ENCODE measurements around the gene EXOSC7.

DNA sequence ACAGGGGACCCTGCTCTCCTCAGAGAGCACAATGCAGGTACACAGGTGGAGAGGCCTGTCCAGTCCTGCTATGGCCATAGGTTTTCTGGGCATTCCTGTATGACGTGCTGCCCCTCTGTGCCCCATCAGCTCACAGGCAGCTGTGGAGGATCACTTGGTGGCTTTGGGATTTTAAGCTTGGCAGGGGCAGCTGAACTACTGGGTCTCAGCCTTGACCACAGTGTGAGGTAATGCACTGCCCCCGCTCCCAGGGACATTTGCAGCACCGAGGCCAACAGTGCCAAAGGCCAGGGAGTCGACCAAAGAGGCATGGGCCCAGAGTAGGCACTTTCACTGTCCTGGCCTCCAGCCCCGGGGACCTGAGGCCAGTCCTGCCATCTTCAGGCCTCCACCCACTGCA lies 46.3 kb upstream of the EXOSC7 start:
- TF ChIP-seq TEAD4 (IDR thresholded peaks at IDR 0.05) (no peak), NFIC (IDR thresholded peaks at IDR 0.05) (no peak), EP300 (IDR thresholded peaks at IDR 0.05; ENCODE audit: borderline replicate concordance) (no peak), RAD21 (IDR thresholded peaks at IDR 0.05; ENCODE audit: low read depth) (no peak)
- TF ChIP-seq, protein P1, sequence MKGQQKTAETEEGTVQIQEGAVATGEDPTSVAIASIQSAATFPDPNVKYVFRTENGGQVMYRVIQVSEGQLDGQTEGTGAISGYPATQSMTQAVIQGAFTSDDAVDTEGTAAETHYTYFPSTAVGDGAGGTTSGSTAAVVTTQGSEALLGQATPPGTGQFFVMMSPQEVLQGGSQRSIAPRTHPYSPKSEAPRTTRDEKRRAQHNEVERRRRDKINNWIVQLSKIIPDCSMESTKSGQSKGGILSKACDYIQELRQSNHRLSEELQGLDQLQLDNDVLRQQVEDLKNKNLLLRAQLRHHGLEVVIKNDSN (IDR thresholded peaks at IDR 0.05) = no peak
